IMR-90 (cell line): Measurements from ENCODE around the gene MRPL21. TPM values are rescaled to one million over a fixed set of nuclear protein-coding genes. Genes with fewer than 3 reads are reported as not detected.

Experiments
- ATAC-seq: fragments of 200-7000 bp; cut with Tn5 transposase; 2 replicates; pipeline ENCODE4 v1.9.1; 2020; ENCODE audit warnings: low read depth, mild to moderate bottlenecking, moderate library complexity
- BruUV-seq: library from RNA; stranded (reverse); fragments of 400-500 nt; replicated peaks from 2 replicates; lab custom pipeline; 2021; lab: Mats Ljungman, UMichigan
- CTCF ChIA-PET: fragments of 300-600 bp; formaldehyde crosslinking; extraction: SDS; loops from one replicate; lab custom pipeline; 2021; ENCODE audit warnings: antibody characterized with exemption; lab: Yijun Ruan, JAX
- POLR2A ChIA-PET: fragments of 300-600 bp; sonication (Branson Sonifier 250); formaldehyde crosslinking; loops from one replicate; lab custom pipeline; 2022; ENCODE audit warnings: antibody characterized with exemption; ENCODE audit not compliant: unreplicated experiment; lab: Charles Lee
- DNase-seq: peaks from one replicate; pipeline ENCODE4 v3.0.0; 2013
- H2AFZ ChIP-seq: replicated peaks from 2 replicates; pipeline ENCODE3; 2013; ENCODE audit warnings: low read length, mild to moderate bottlenecking; ENCODE audit not compliant: poor library complexity
- H2AK5ac ChIP-seq: 2 replicates; pipeline ENCODE4 v1.6.1; 2013; ENCODE audit warnings: low read depth, low read length, inconsistent platforms
- H2AK9ac ChIP-seq: replicated peaks from 2 replicates; pipeline ENCODE3; 2013; ENCODE audit warnings: mild to moderate bottlenecking, low read depth, low read length, moderate library complexity; ENCODE audit not compliant: poor library complexity
- H2BK120ac ChIP-seq: 2 replicates; pipeline ENCODE4 v1.6.1; 2013; ENCODE audit warnings: low read depth, low read length, inconsistent platforms
- H2BK15ac ChIP-seq: 3 replicates; pipeline ENCODE4 v1.6.1; 2013; ENCODE audit warnings: low read depth, low read length, inconsistent platforms
- H2BK20ac ChIP-seq: 2 replicates; pipeline ENCODE4 v1.6.1; 2013; ENCODE audit warnings: low read depth, mild to moderate bottlenecking, inconsistent platforms, low read length, moderate library complexity
- H2BK5ac ChIP-seq: 2 replicates; pipeline ENCODE4 v1.6.1; 2013; ENCODE audit warnings: mild to moderate bottlenecking, low read depth, low read length, inconsistent platforms; ENCODE audit not compliant: poor library complexity, severe bottlenecking
- H3K14ac ChIP-seq: replicated peaks from 2 replicates; pipeline ENCODE4 v1.6.1; 2013; ENCODE audit warnings: low read depth, low read length, inconsistent platforms
- H3K18ac ChIP-seq: 2 replicates; pipeline ENCODE4 v1.6.1; 2013; ENCODE audit warnings: low read depth, low read length, control low read depth
- H3K23ac ChIP-seq: 2 replicates; pipeline ENCODE4 v1.6.1; 2013; ENCODE audit warnings: low read depth, low read length, inconsistent platforms
- H3K27ac ChIP-seq: 2 replicates; pipeline ENCODE4 v1.5.1; 2013; ENCODE audit warnings: mild to moderate bottlenecking, control low read depth, low read length; ENCODE audit not compliant: insufficient read depth
- H3K27me3 ChIP-seq: 2 replicates; pipeline ENCODE4 v1.6.1; 2013; ENCODE audit warnings: low read length; ENCODE audit not compliant: control insufficient read depth, insufficient read depth
- H3K36me3 ChIP-seq: 2 replicates; pipeline ENCODE4 v1.6.1; 2013; ENCODE audit warnings: low read length, mixed read lengths; ENCODE audit not compliant: control insufficient read depth, insufficient read depth
- H3K4ac ChIP-seq: 2 replicates; pipeline ENCODE4 v1.6.1; 2013; ENCODE audit warnings: low read depth, low read length, inconsistent platforms
- H3K4me1 ChIP-seq: 2 replicates; pipeline ENCODE4 v1.6.1; 2013; ENCODE audit warnings: low read length, mixed read lengths; ENCODE audit not compliant: control insufficient read depth, insufficient read depth
- H3K4me2 ChIP-seq: 2 replicates; pipeline ENCODE4 v1.6.1; 2013; ENCODE audit warnings: low read depth, mild to moderate bottlenecking, control low read depth, low read length, moderate library complexity
- H3K4me3 ChIP-seq: 2 replicates; pipeline ENCODE4 v1.5.1; 2013; ENCODE audit warnings: low read depth, mild to moderate bottlenecking, control low read depth, low read length, moderate library complexity; ENCODE audit not compliant: insufficient read depth
- H3K56ac ChIP-seq: 2 replicates; pipeline ENCODE4 v1.6.1; 2013; ENCODE audit warnings: low read length, inconsistent platforms; ENCODE audit not compliant: insufficient read depth; ENCODE audit errors: extremely low read depth
- H3K79me1 ChIP-seq, 2 experiments: 2 replicates each; pipeline ENCODE4 v1.6.1; 2013; ENCODE audit warnings: low read length in 2 of 2, inconsistent platforms in 1 of 2, low read depth in 1 of 2
- H3K9ac ChIP-seq: 2 replicates; pipeline ENCODE4 v1.6.1; 2013; ENCODE audit warnings: low read depth, low read length, control low read depth
- H3K9me1 ChIP-seq: 2 replicates; pipeline ENCODE4 v1.6.1; 2013; ENCODE audit warnings: low read length, inconsistent platforms; ENCODE audit not compliant: insufficient read depth
- H3K9me3 ChIP-seq: 2 replicates; pipeline ENCODE4 v1.6.1; 2013; ENCODE audit warnings: low read length; ENCODE audit not compliant: control insufficient read depth, insufficient read depth
- H4K20me1 ChIP-seq: 2 replicates; pipeline ENCODE4 v1.6.1; 2013; ENCODE audit warnings: low read length, inconsistent platforms; ENCODE audit not compliant: insufficient read depth
- H4K5ac ChIP-seq: 2 replicates; pipeline ENCODE4 v1.6.1; 2013; ENCODE audit warnings: mild to moderate bottlenecking, low read depth, low read length, control low read depth
- H4K8ac ChIP-seq, 2 experiments: 2 replicates each; pipeline ENCODE4 v1.6.1; 2013; ENCODE audit warnings: low read depth in 2 of 2, low read length in 2 of 2, control low read depth in 1 of 2, inconsistent platforms in 1 of 2
- H4K91ac ChIP-seq: 2 replicates; pipeline ENCODE4 v1.6.1; 2013; ENCODE audit warnings: low read depth, low read length, inconsistent platforms; ENCODE audit not compliant: insufficient read depth
- MAZ ChIP-seq: IDR thresholded peaks from 2 replicates; pipeline ENCODE4 v1.6.1; 2012; ENCODE audit warnings: low read depth, mild to moderate bottlenecking, low read length, improper control_type of control experiment, moderate library complexity, borderline replicate concordance
- RCOR1 ChIP-seq: IDR thresholded peaks from 2 replicates; pipeline ENCODE4 v1.6.1; 2012; ENCODE audit warnings: mild to moderate bottlenecking, low read length, improper control_type of control experiment; ENCODE audit not compliant: insufficient replicate concordance
- SMC3 ChIP-seq: fragments of 150-350 bp; IDR thresholded peaks from 2 replicates; pipeline ENCODE4 v1.6.1; 2016; ENCODE audit warnings: low read depth, mild to moderate bottlenecking, antibody characterized with exemption, low read length, moderate library complexity
- WGBS, 2 experiments: methylation state at CpG; one replicate each; pipeline versions ENCODE4 v1.1.5 to v1.1.7; 2013; ENCODE audit warnings: missing lambda C conversion rate in 2 of 2; ENCODE audit not compliant: insufficient read length in 1 of 2; ENCODE audit errors: extremely low coverage in 2 of 2; 5-methylcytosine and 5-hydroxymethylcytosine counted together
- dilution Hi-C: fragments of 300-500 bp; cut with HindIII; formaldehyde crosslinking; loops from one replicate; pipeline ENCODE4 v1.14.3; 2018; ENCODE audit warnings: low sequenced_read_pairs; ENCODE audit not compliant: unreplicated experiment
- in situ Hi-C: fragments of 300-500 bp; cut with MboI; formaldehyde crosslinking; loops from 3 replicates; pipeline ENCODE4 v1.14.3; 2019; ENCODE audit warnings: low sequenced_read_pairs, inconsistent platforms, mixed read lengths
- intact Hi-C: fragments of 100-400 bp; cut with micrococcal nuclease; formaldehyde crosslinking; loops from 2 replicates; pipeline ENCODE4 v1.10.0; 2022
- polyA plus RNA-seq, 3 experiments: library from polyadenylated mRNA; depleted of rRNA; stranded (reverse); fragments of >200 nt; gene quantifications; 2 replicates each; pipeline ENCODE4 v1.2.3, GENCODE V29; 2012; ENCODE audit warnings: low replicate concordance in 1 of 3
- total RNA-seq: library from RNA; depleted of rRNA; stranded (reverse); fragments of >200 nt; gene quantifications from 2 replicates; pipeline ENCODE4 v1.2.3, GENCODE V29; 2012

The MRPL21 gene
- total and polyA plus RNA-seq, 2 of the 4 experiments (the other 2 are of a cell fraction): 19.2 to 26.3 TPM

DNA sequence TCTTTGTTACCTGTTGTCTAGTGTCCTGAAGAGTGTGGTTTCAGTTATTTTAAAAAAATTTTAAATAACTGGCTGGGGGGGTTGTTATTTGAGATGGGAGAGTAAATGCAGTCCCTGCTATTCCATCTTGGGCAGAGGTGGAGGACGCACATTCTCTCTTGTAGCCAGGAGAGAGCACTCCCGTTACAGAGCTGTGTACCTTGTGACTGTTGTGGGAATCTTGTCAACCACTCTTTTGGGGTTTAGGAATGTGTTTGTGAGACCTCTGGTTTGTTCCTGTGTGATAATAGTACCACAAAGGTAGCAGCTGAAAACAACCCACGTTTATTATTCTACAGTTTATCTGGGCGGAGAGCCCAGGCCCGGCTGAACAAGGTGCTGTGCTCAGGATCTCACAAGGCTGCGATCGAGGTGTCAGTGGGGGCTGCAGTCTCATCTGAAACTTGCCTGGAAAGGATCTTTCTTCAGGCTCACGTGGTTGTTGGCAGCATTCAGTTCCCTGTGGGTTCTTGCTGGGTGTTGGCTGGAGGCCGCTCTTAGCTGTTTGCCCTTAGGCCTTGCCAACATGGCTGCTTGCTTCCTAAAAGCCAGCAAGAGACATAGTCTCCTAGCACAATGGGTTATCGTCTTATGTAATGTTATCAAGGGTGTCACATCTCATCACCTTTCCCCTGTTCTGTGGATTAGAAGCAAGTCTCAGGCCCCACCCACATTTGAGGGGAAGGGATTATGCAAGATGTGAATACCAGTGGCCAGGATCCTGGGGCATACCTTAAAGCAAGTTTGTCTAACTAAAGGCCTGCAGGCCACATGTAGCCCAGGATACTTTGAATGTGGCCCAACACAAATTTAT is 20.7 kb upstream of the MRPL21 start (continued):
- no peak for TF ChIP-seq SMC3

DNA sequence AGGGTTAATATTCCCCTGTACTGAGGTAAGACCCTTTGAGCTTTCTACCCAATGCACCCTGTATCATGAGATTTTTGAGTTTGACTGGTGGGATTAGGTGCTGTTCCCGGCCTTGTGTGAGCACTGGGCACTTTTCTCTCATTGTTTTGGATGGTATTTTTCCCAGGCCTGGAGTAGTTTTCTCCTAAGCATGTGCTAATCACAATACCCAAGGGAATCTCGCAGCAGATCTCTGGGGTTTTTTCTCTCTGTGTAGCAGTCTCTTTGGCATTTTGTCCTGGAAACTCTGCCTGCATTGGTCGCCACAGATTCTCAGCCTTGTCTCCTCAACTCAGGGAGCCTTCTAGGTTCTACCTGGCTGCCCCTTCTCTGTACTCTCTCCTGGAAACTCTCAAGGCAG is 20.0 kb upstream of the MRPL21 start:
- H2AK5ac ChIP-seq: no peak overlapping the region
- ATAC-seq (no peak), DNase-seq (no peak)
- TF ChIP-seq MAZ (no peak), RCOR1 (no peak)
- H3K36me3 ChIP-seq: peaks cover 32% of the 10 kb centered on the region
- in situ Hi-C loops: no loop called here
- no peaks in the 10 kb centered on the region for H3K9me1 ChIP-seq
- H3K27me3 ChIP-seq: no peaks in the 10 kb centered on the region
- H2BK15ac ChIP-seq: no peak overlapping the region
- no peaks in the 10 kb centered on the region for H3K4me1 ChIP-seq
- no peaks in the 10 kb centered on the region for H4K20me1 ChIP-seq
- no peak overlapping the region for H2BK120ac ChIP-seq
- H3K9ac ChIP-seq: no peak overlapping the region
- no CpG with 5 or more reads among the region's 3 CpGs for WGBS, 2 experiments
- intact Hi-C loops: no loop called here
- H3K4ac ChIP-seq: no peak overlapping the region
- no peak overlapping the region for H3K56ac ChIP-seq
- no peak overlapping the region for H3K14ac ChIP-seq
- CTCF ChIA-PET: no interaction called here
- H2AFZ ChIP-seq: no peak overlapping the region
- H3K4me3 ChIP-seq: no peak overlapping the region
- H4K91ac ChIP-seq: no peak overlapping the region
- no peak overlapping the region for H3K23ac ChIP-seq
- no peak overlapping the region for H2BK20ac ChIP-seq
- H2BK5ac ChIP-seq: no peak overlapping the region
- dilution Hi-C loops: no loop called here
- no TSS peak for BruUV-seq
- no peak overlapping the region for H3K27ac ChIP-seq
- no peak overlapping the region for H3K18ac ChIP-seq
- peaks cover 11% of the 10 kb centered on the region for H3K9me3 ChIP-seq
- H3K79me1 ChIP-seq: peaks cover 9 to 12% of the 10 kb centered on the region in 2 experiments; a peak in 3 of 4 replicates
- no peak overlapping the region for H2AK9ac ChIP-seq
- no peak overlapping the region for H4K5ac ChIP-seq
- no peak overlapping the region for H3K4me2 ChIP-seq
- POLR2A ChIA-PET: no interaction called here
- no peak overlapping the region for H4K8ac ChIP-seq
